Prostate gland (tissue), 2 donors: ENCODE results near the gene PSME2.

ENCODE experiments used
- POLR2A ChIP-seq: fragments of 450-650 bp; IDR thresholded peaks from one replicate; pipeline ENCODE4 v1.6.1; 2016; ENCODE audit warnings: antibody characterized with exemption, mild to moderate bottlenecking
- POLR2AphosphoS5 ChIP-seq: sonication (generic); formaldehyde crosslinking; IDR thresholded peaks from one replicate; pipeline ENCODE4 v1.6.1; 2017; ENCODE audit warnings: antibody characterized with exemption
- TF ChIP-seq, protein P1 (sequence below), 4 experiments: fragments of 200-600 bp in 2 of 4; fragments of 450-650 bp in 2 of 4; sonication (generic) in 2 of 4; IDR thresholded peaks; 1 replicate in 3 of 4; 2 replicates in 1 of 4; pipeline ENCODE4 v1.5.1; 2016 to 2019; ENCODE audit warnings: antibody characterized with exemption in 4 of 4, mild to moderate bottlenecking in 2 of 4, moderate library complexity in 2 of 4

DNA sequence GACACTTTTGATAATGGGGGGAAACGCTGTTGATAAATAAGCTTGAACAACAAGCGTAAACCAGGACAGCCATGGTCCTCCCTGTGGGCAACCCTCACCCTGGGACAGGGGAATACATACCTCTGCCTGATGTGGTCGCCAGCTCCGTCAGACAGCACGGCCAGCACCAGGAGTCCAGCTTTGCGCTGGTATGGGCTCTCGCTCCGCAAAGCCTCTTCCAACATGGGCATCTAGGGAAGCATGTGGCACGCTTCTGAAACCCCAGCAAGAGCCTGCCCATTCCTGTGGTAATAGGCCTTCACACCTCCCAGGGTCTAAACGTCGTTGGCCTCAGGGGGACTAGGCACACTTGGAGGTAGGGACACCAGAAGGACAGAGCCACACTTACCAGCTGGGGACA lies 39.3 kb upstream of the PSME2 start:
- TF ChIP-seq, protein P1, sequence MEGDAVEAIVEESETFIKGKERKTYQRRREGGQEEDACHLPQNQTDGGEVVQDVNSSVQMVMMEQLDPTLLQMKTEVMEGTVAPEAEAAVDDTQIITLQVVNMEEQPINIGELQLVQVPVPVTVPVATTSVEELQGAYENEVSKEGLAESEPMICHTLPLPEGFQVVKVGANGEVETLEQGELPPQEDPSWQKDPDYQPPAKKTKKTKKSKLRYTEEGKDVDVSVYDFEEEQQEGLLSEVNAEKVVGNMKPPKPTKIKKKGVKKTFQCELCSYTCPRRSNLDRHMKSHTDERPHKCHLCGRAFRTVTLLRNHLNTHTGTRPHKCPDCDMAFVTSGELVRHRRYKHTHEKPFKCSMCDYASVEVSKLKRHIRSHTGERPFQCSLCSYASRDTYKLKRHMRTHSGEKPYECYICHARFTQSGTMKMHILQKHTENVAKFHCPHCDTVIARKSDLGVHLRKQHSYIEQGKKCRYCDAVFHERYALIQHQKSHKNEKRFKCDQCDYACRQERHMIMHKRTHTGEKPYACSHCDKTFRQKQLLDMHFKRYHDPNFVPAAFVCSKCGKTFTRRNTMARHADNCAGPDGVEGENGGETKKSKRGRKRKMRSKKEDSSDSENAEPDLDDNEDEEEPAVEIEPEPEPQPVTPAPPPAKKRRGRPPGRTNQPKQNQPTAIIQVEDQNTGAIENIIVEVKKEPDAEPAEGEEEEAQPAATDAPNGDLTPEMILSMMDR (IDR thresholded peaks at IDR 0.05), result no peak
- TF ChIP-seq POLR2A (no peak), POLR2AphosphoS5 (no peak)
